Right atrium auricular region (tissue), 2 donors: ENCODE data around the gene ADGRV1. TPM values are rescaled to one million over a fixed set of nuclear protein-coding genes. Genes with fewer than 3 reads are reported as not detected.

ENCODE experiments used
- DNase-seq: peaks from one replicate; pipeline ENCODE4 v3.0.0-alpha.2; 2019; ENCODE audit warnings: low spot score
- H3K27ac ChIP-seq, 2 donors: fragments of 200-600 bp; sonication (generic); 1 replicate in 1 of 2; 2 replicates in 1 of 2; pipeline ENCODE4 v1.5.1; 2016 to 2019
- H3K27me3 ChIP-seq, 2 donors: fragments of 200-600 bp; sonication (generic); one replicate each; pipeline versions ENCODE4 v1.5.1 to v1.6.0; 2017 to 2019
- H3K36me3 ChIP-seq: fragments of 200-600 bp; sonication (generic); one replicate; pipeline ENCODE4 v1.5.1; 2016
- H3K4me1 ChIP-seq, 2 donors: fragments of 200-600 bp; sonication (generic); one replicate each; pipeline versions ENCODE4 v1.5.1 to v1.6.0; 2017 to 2019
- H3K4me3 ChIP-seq, 2 donors: fragments of 200-600 bp; sonication (generic); 1 replicate in 1 of 2; 2 replicates in 1 of 2; pipeline ENCODE4 v1.5.1; 2017 to 2019; ENCODE audit warnings: mild to moderate bottlenecking in 1 of 2, moderate library complexity in 1 of 2
- H3K9me3 ChIP-seq, 2 donors: fragments of 200-600 bp; sonication (generic); one replicate each; pipeline ENCODE4 v1.5.1; 2019
- total RNA-seq, 2 donors: library from RNA; depleted of rRNA; stranded (reverse); fragments of >200 nt; gene quantifications; one replicate each; pipeline ENCODE4 v1.1.0, GENCODE V29; 2016
- TF ChIP-seq, protein P1 (sequence below), 2 donors: fragments of 200-600 bp; sonication (generic); IDR thresholded peaks; one replicate each; pipeline ENCODE4 v1.5.1; 2019; ENCODE audit warnings: antibody characterized with exemption in 2 of 2

The ADGRV1 gene
- total RNA-seq, 2 donors from 2014 or later, result 1.4 to 1.8 TPM

DNA sequence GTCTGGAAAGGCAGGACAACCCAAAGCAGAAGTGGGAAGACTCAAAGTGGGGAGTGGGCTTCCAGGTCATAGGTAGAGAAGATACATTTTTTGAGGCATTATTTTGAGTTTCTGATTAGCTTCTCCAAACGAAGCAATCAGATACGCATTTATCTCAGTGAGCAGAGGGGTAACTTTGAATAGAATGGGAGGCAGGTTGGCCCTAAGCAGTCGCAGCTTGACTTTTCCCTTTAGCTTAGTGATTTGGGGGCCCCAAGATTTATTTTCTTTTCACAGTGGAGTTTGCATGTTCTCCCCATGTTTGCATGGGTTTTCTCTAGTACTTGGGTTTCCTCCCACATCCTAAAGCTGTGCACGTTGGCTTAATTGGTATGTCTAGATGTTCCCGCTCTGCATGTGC, 422.6 kb downstream of the ADGRV1 start:
- DNase-seq, result no peak
- no peaks in the 10 kb centered on the region for H3K4me1 ChIP-seq
- H3K27ac ChIP-seq, result no peak overlapping the region
- H3K4me3 ChIP-seq, result no peak overlapping the region
- TF ChIP-seq, protein P1, sequence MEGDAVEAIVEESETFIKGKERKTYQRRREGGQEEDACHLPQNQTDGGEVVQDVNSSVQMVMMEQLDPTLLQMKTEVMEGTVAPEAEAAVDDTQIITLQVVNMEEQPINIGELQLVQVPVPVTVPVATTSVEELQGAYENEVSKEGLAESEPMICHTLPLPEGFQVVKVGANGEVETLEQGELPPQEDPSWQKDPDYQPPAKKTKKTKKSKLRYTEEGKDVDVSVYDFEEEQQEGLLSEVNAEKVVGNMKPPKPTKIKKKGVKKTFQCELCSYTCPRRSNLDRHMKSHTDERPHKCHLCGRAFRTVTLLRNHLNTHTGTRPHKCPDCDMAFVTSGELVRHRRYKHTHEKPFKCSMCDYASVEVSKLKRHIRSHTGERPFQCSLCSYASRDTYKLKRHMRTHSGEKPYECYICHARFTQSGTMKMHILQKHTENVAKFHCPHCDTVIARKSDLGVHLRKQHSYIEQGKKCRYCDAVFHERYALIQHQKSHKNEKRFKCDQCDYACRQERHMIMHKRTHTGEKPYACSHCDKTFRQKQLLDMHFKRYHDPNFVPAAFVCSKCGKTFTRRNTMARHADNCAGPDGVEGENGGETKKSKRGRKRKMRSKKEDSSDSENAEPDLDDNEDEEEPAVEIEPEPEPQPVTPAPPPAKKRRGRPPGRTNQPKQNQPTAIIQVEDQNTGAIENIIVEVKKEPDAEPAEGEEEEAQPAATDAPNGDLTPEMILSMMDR (IDR thresholded peaks at IDR 0.05), result no peak
- H3K27me3 ChIP-seq, result no peaks in the 10 kb centered on the region
- no peaks in the 10 kb centered on the region for H3K9me3 ChIP-seq
- H3K36me3 ChIP-seq, result no peaks in the 10 kb centered on the region

DNA sequence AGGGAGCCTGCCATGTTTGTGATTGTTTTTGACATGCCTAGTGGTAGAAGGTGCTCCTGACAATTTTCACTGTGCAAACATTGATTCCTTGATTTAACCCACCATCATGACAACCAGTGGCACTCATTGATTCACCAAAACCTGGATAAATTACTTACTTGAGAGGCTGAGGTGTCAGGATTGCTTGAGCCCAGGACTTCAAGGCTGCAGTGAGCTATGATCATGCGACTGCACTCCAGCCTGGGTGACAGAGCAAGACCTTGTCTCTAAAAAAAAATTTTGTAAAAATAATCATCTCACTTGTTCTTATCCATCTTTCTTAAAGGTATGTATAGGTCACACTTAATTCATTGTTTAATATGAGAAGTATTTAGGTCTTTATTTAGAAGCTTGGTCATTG, 423.2 kb downstream of the ADGRV1 start:
- Histone ChIP-seq H3K4me3 (no peak overlapping the region), H3K36me3 (no peaks in the 10 kb centered on the region), H3K4me1 (no peaks in the 10 kb centered on the region), H3K9me3 (no peaks in the 10 kb centered on the region), H3K27ac (no peak overlapping the region), H3K27me3 (no peaks in the 10 kb centered on the region)
- no peak for DNase-seq
- TF ChIP-seq, protein P1 (IDR thresholded peaks at IDR 0.05), result no peak

DNA sequence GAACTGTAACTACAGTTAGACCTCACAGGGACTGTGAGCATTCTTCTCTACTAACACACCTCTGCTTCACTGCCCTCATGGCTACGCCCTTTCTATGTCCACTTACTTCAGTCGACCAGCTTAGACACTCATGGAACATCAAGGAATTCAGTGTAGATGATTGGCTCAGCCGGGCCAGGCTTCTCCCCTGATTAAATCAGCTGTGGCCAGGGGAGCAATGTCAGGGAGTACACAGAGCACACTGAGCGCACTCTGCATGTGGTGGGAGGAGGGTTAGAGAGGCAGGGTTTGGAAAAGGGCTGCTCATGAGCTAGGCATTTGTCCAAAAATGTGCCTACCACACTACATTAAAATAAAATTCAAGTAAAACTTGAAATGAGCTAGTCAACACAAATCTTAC, 424.0 kb downstream of the ADGRV1 start:
- DNase-seq, result no peak
- Histone ChIP-seq H3K4me3 (no peak overlapping the region), H3K9me3 (no peaks in the 10 kb centered on the region), H3K27ac (no peak overlapping the region), H3K27me3 (no peaks in the 10 kb centered on the region), H3K4me1 (no peaks in the 10 kb centered on the region), H3K36me3 (no peaks in the 10 kb centered on the region)
- TF ChIP-seq, protein P1 (IDR thresholded peaks at IDR 0.05), result no peak

DNA sequence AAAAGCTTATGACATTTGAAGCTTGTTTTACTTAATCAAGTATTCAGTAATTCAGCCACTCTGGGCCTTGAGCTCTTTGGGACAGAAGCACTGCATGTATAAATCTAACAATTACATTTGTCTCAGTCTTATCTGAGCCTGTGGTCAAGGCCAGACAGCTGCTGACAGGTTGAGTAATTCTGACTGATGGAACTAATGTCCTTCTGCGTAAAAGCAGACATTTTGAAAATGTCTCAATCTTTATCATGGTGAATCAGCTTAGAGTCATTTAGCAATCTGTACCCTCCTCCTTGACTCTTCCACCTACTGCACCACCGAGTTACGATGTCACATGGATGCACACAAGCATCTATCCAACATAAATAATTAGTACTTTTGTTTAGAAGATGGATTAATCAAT, 424.6 kb downstream of the ADGRV1 start:
- H3K4me1 ChIP-seq, result no peaks in the 10 kb centered on the region
- no peak overlapping the region for H3K4me3 ChIP-seq
- H3K27ac ChIP-seq, result no peak overlapping the region
- TF ChIP-seq, protein P1 (IDR thresholded peaks at IDR 0.05), result no peak
- no peaks in the 10 kb centered on the region for H3K36me3 ChIP-seq
- H3K9me3 ChIP-seq, result no peaks in the 10 kb centered on the region
- DNase-seq, result no peak
- H3K27me3 ChIP-seq, result no peaks in the 10 kb centered on the region

DNA sequence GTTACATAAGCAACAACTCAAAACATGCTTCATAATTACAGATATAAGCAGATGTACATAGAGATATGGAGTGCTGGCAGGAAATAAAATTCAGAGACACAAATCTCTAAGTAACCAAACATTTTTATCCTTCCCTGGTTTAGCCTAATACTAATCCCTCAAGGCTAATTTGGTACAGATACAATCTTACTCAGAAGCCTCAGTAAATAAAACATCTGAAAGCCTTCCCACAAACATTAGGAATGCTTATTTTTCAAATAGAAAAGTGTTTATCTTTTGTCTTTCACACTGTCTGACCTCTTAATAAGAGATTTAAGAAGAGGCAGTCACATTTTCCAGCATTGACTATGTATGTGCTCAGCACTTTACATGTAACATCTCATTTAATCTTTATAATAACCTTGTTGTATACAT, 425.1 kb downstream of the ADGRV1 start:
- no peaks in the 10 kb centered on the region for H3K27me3 ChIP-seq
- no peak for DNase-seq
- no peak overlapping the region for H3K4me3 ChIP-seq
- no peaks in the 10 kb centered on the region for H3K36me3 ChIP-seq
- no peaks in the 10 kb centered on the region for H3K9me3 ChIP-seq
- no peaks in the 10 kb centered on the region for H3K4me1 ChIP-seq
- TF ChIP-seq, protein P1 (IDR thresholded peaks at IDR 0.05), result no peak
- H3K27ac ChIP-seq, result no peak overlapping the region

DNA sequence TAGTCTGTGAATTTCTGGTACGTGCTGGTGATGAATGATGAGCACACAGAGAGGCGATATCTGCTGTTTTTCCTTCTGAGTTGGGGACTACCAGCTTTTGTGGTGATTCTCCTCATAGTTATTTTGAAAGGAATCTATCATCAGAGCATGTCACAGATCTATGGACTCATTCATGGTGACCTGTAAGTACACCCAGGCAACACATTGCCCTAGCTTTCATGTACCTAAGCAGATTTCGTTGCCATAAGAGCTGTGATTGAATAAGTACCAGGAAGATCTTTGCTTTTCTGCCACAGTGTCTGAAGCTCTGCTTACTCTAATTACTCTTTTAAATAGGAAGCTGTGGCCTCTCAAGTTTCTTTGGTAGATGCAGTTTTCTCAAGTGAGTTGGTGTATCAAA, 426.7 kb downstream of the ADGRV1 start:
- Histone ChIP-seq H3K36me3 (no peaks in the 10 kb centered on the region), H3K4me3 (no peak overlapping the region), H3K27me3 (no peaks in the 10 kb centered on the region), H3K4me1 (no peaks in the 10 kb centered on the region), H3K9me3 (no peaks in the 10 kb centered on the region), H3K27ac (no peak overlapping the region)
- DNase-seq, result no peak
- TF ChIP-seq, protein P1 (IDR thresholded peaks at IDR 0.05), result no peak
